Stomach (tissue), 9 donors: Measurements from ENCODE around the gene MCRS1. TPM values are rescaled to one million over a fixed set of nuclear protein-coding genes. Genes with fewer than 3 reads are reported as not detected.

Source experiments
- DNase-seq, 2 donors: peaks; one replicate each; pipeline versions ENCODE4 v3.0.0 to v3.0.0-alpha.2; 2013 to 2019
- H3K27ac ChIP-seq, 5 donors: fragments of 200-600 bp in 4 of 5; sonication (generic) in 4 of 5; one replicate each; pipeline ENCODE4 v1.5.1; 2013 to 2019; ENCODE audit warnings: mild to moderate bottlenecking in 1 of 5, moderate library complexity in 1 of 5
- H3K27me3 ChIP-seq, 3 donors: fragments of 200-600 bp; sonication (generic); one replicate each; pipeline ENCODE4 v1.5.1; 2017 to 2019; ENCODE audit warnings: mixed run types in 1 of 3
- H3K36me3 ChIP-seq, 4 donors: fragments of 200-600 bp; sonication (generic); 1 replicate in 3 of 4; 2 replicates in 1 of 4; pipeline ENCODE4 v1.5.1; 2016 to 2019
- H3K4me1 ChIP-seq, 4 donors: fragments of 200-600 bp; sonication (generic); one replicate each; pipeline ENCODE4 v1.5.1; 2016 to 2019
- H3K4me3 ChIP-seq, 4 donors: fragments of 200-600 bp; sonication (generic) in 3 of 4; one replicate each; pipeline ENCODE4 v1.5.1; 2016 to 2019; ENCODE audit warnings: mild to moderate bottlenecking in 1 of 4
- H3K9me3 ChIP-seq, 4 donors: fragments of 200-600 bp; sonication (generic); one replicate each; pipeline ENCODE4 v1.5.1; 2016 to 2019
- CTCF ChIP-seq, 7 experiments: fragments of 450-650 bp in 4 of 7; fragments of 200-600 bp in 3 of 7; sonication (generic) in 3 of 7; IDR thresholded peaks; one replicate each; pipeline ENCODE4 v1.5.1; 2016 to 2019; ENCODE audit warnings: antibody characterized with exemption in 7 of 7, control low read depth in 2 of 7, mild to moderate bottlenecking in 1 of 7
- EP300 ChIP-seq: sonication (generic); formaldehyde crosslinking; IDR thresholded peaks from one replicate; pipeline ENCODE4 v1.6.1; 2017; ENCODE audit warnings: antibody characterized with exemption
- POLR2A ChIP-seq, 4 donors: fragments of 450-650 bp; IDR thresholded peaks; one replicate each; pipeline ENCODE4 v1.6.1; 2016; ENCODE audit warnings: antibody characterized with exemption in 4 of 4, control low read depth in 2 of 4, mild to moderate bottlenecking in 1 of 4, moderate library complexity in 1 of 4
- POLR2AphosphoS5 ChIP-seq, 3 donors: sonication (generic); formaldehyde crosslinking; IDR thresholded peaks; one replicate each; pipeline ENCODE4 v1.6.1; 2016; ENCODE audit warnings: antibody characterized with exemption in 3 of 3
- WGBS, 5 donors: extraction: QIAGEN DNeasy Blood & Tissue Kit in 3 of 5; methylation state at CpG; one replicate each; pipeline versions ENCODE4 v1.1.5 to v1.1.7; 2013 to 2018; 5-methylcytosine and 5-hydroxymethylcytosine counted together
- intact Hi-C: fragments of 100-400 bp; cut with DNase I; formaldehyde crosslinking; loops from one replicate; pipeline ENCODE4 v1.15.1; 2023; ENCODE audit warnings: low total_unique reads
- polyA plus RNA-seq, 3 donors: library from polyadenylated mRNA; stranded (reverse); fragments of 200-250 nt; gene quantifications; one replicate each; pipeline ENCODE4 v1.2.3, GENCODE V29; 2013
- total RNA-seq, 5 donors: library from RNA; depleted of rRNA; stranded (reverse); fragments of >200 nt; gene quantifications; one replicate each; pipeline versions ENCODE4 v1.1.0 to v1.2.3, GENCODE V29; 2014 to 2016
- donor health status: healthy with polysubstance abuse.
- donor health status: Bipolar disorder and iron deficiency.
- donor health status: healthy.

MCRS1 gene
- total and polyA plus RNA-seq, 8 donors, result 16.5 to 322 (median 48.5) TPM

- Histone ChIP-seq H3K27me3 (peaks cover 0 to 78% (median 50%) of the 10 kb centered on the region in 3 donors), H3K27ac (no peak overlapping the region), H3K36me3 (no peaks in the 10 kb centered on the region), H3K4me3 (no peak overlapping the region), H3K4me1 (peaks cover 11 to 16% (median 14%) of the 10 kb centered on the region in 4 donors), H3K9me3 (no peaks in the 10 kb centered on the region)
- no peak for TF ChIP-seq POLR2AphosphoS5 (IDR thresholded peaks at IDR 0.05)
- no peak for TF ChIP-seq POLR2A (IDR thresholded peaks at IDR 0.05)
- TF ChIP-seq EP300, result no peak
- TF ChIP-seq CTCF (IDR thresholded peaks at IDR 0.05), result no peak
- no peak for DNase-seq
- WGBS, 5 donors, result 63 to 80% (median 65%) methylated on average over 3 of the region's 3 CpGs
- intact Hi-C loops, result no loop called here
Measured at GRCh38 chr12:49546481-49546880, 21.5 kb downstream of the MCRS1 start.

GRCh38 chr12:49545815-49546214 lies 22.1 kb downstream of the MCRS1 start:
- 74 to 87% (median 83%) methylated on average over 4 of the region's 4 CpGs for WGBS, 5 donors
- intact Hi-C loops, result no loop called here

GRCh38 chr12:49543914-49544815 lies 23.8 kb downstream of the MCRS1 start:
- Histone ChIP-seq H3K4me3 (no peak overlapping the region), H3K27me3 (peaks cover 2 to 84% (median 50%) of the 10 kb centered on the region in 3 donors), H3K36me3 (no peaks in the 10 kb centered on the region), H3K27ac (no peak overlapping the region), H3K4me1 (peaks cover 13 to 21% (median 18%) of the 10 kb centered on the region in 4 donors), H3K9me3 (no peaks in the 10 kb centered on the region)
- intact Hi-C loops, result no loop called here
- TF ChIP-seq CTCF (IDR thresholded peaks at IDR 0.05), result no peak
- no peak for TF ChIP-seq POLR2A (IDR thresholded peaks at IDR 0.05)
- TF ChIP-seq POLR2AphosphoS5 (IDR thresholded peaks at IDR 0.05), result no peak
- TF ChIP-seq EP300, result no peak
- 31 to 49% (median 35%) methylated on average over 19 to 39 of the region's 39 CpGs for WGBS, 5 donors
- no peak for DNase-seq

More at GRCh38 chr12:49545815-49546214, 22.1 kb downstream of the MCRS1 start:
- Histone ChIP-seq H3K4me1 (peaks cover 11 to 16% (median 14%) of the 10 kb centered on the region in 4 donors), H3K4me3 (no peak overlapping the region), H3K9me3 (no peaks in the 10 kb centered on the region), H3K27ac (no peak overlapping the region), H3K36me3 (no peaks in the 10 kb centered on the region), H3K27me3 (peaks cover 0 to 80% (median 50%) of the 10 kb centered on the region in 3 donors)
- DNase-seq, result no peak
- no peak for TF ChIP-seq CTCF (IDR thresholded peaks at IDR 0.05)
- TF ChIP-seq POLR2A (IDR thresholded peaks at IDR 0.05), result no peak
- TF ChIP-seq EP300, result no peak
- TF ChIP-seq POLR2AphosphoS5 (IDR thresholded peaks at IDR 0.05), result no peak

GRCh38 chr12:49543221-49543913 lies 24.6 kb downstream of the MCRS1 start:
- no peak overlapping the region for H3K4me3 ChIP-seq
- 57 to 66% (median 64%) methylated on average over 14 to 20 of the region's 20 CpGs for WGBS, 5 donors
- H3K9me3 ChIP-seq, result no peaks in the 10 kb centered on the region
- TF ChIP-seq POLR2AphosphoS5 (IDR thresholded peaks at IDR 0.05) (no peak), CTCF (IDR thresholded peaks at IDR 0.05) (no peak), POLR2A (IDR thresholded peaks at IDR 0.05) (no peak), EP300 (no peak)
- DNase-seq, result no peak
- peaks cover 13 to 20% (median 16%) of the 10 kb centered on the region in 4 donors for H3K4me1 ChIP-seq
- H3K27me3 ChIP-seq, result peaks cover 4 to 84% (median 50%) of the 10 kb centered on the region in 3 donors
- no peaks in the 10 kb centered on the region for H3K36me3 ChIP-seq
- intact Hi-C loops, result no loop called here
- H3K27ac ChIP-seq, result no peak overlapping the region
